Transverse colon (tissue), 3 donors: ENCODE results near the gene AATK.

Experiments used
- EP300 ChIP-seq: sonication (generic); formaldehyde crosslinking; IDR thresholded peaks from one replicate; pipeline ENCODE4 v1.6.1; 2017; ENCODE audit warnings: antibody characterized with exemption, low read depth
- POLR2A ChIP-seq: fragments of 450-650 bp; IDR thresholded peaks from one replicate; pipeline ENCODE4 v1.6.1; 2016; ENCODE audit warnings: antibody characterized with exemption, mild to moderate bottlenecking, moderate library complexity
- TF ChIP-seq, protein P1 (sequence below), 5 experiments: fragments of 200-600 bp in 3 of 5; fragments of 450-650 bp in 2 of 5; sonication (generic) in 3 of 5; IDR thresholded peaks; 1 replicate in 2 of 5; 2 replicates in 3 of 5; pipeline ENCODE4 v1.5.1; 2016 to 2017; ENCODE audit warnings: antibody characterized with exemption in 5 of 5, inconsistent platforms in 3 of 5, mild to moderate bottlenecking in 2 of 5, moderate library complexity in 1 of 5

DNA sequence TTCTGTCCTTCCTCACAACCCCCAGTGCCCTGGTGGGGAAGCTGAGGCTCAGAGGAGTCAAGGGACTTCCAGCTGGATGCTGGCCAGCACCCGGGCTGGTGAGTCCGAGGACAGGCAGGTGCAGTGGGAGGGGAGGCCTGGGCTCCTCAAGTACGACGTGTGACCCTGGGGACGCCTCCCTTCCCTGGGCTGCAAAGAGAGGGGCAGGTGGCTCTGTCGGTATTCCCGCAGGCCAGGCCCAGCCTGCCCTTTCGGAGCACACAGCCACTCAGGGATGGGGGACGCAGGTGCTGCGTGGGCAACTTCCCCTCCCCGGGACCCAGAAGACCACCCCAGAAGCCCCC, 33.9 kb downstream of the AATK start:
- TF ChIP-seq, protein P1, sequence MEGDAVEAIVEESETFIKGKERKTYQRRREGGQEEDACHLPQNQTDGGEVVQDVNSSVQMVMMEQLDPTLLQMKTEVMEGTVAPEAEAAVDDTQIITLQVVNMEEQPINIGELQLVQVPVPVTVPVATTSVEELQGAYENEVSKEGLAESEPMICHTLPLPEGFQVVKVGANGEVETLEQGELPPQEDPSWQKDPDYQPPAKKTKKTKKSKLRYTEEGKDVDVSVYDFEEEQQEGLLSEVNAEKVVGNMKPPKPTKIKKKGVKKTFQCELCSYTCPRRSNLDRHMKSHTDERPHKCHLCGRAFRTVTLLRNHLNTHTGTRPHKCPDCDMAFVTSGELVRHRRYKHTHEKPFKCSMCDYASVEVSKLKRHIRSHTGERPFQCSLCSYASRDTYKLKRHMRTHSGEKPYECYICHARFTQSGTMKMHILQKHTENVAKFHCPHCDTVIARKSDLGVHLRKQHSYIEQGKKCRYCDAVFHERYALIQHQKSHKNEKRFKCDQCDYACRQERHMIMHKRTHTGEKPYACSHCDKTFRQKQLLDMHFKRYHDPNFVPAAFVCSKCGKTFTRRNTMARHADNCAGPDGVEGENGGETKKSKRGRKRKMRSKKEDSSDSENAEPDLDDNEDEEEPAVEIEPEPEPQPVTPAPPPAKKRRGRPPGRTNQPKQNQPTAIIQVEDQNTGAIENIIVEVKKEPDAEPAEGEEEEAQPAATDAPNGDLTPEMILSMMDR (IDR thresholded peaks at IDR 0.05), result no peak
- TF ChIP-seq POLR2A (no peak), EP300 (no peak)
